ENCODE data around the gene WASF3. TPM values are rescaled to one million over a fixed set of nuclear protein-coding genes. Genes with fewer than 3 reads are reported as not detected.

WASF3 gene
- total RNA-seq, 1 donor from 2014 or later, result 106 TPM

- H3K36me3 ChIP-seq, result peaks cover 5% of the 10 kb centered on the region
- Mint-ChIP-seq H3K4me1 (no peaks in the 10 kb centered on the region), H3K27me3 (ENCODE audit: insufficient read depth, low read depth) (peaks cover 3% of the 10 kb centered on the region), H3K36me3 (peaks cover 37% of the 10 kb centered on the region), H3K27ac (no peak overlapping the region), H3K4me3 (no peak overlapping the region), H3K9me3 (peaks cover 69% of the 10 kb centered on the region)
- no peak overlapping the region for H3K4me3 ChIP-seq
- H3K9me3 ChIP-seq (ENCODE audit: low read depth), result no peaks in the 10 kb centered on the region
- peaks cover 16% of the 10 kb centered on the region for H3K4me1 ChIP-seq
- H3K79me2 ChIP-seq (ENCODE audit: low read depth), result peaks cover 100% of the 10 kb centered on the region
- peaks cover 84% of the 10 kb centered on the region for H4K20me1 ChIP-seq (ENCODE audit: low read depth)
- no peaks in the 10 kb centered on the region for H3K27me3 ChIP-seq
- H2AFZ ChIP-seq (replicated peaks), result no peak overlapping the region
- no peak overlapping the region for H3K9ac ChIP-seq
- peaks cover 10% of the 10 kb centered on the region for H3F3A ChIP-seq (ENCODE audit: low read depth)
- TF ChIP-seq CTCF (IDR thresholded peaks at IDR 0.05) (no peak), EZH2 (IDR thresholded peaks at IDR 0.05) (no peak), EZH2phosphoT487 (IDR thresholded peaks at IDR 0.05) (no peak)
- DNase-seq (ENCODE audit: low spot score), result no peak
- no peak overlapping the region for H3K4me2 ChIP-seq
- H3K27ac ChIP-seq, result no peak overlapping the region
These were observed 27.2 kb downstream of the WASF3 start for GRCh38 chr13:26584713-26585112.

- H3K27me3 Mint-ChIP-seq (ENCODE audit: insufficient read depth, low read depth), result peaks cover 3% of the 10 kb centered on the region
- Histone ChIP-seq H3F3A (ENCODE audit: low read depth) (peaks cover 10% of the 10 kb centered on the region), H3K9ac (no peak overlapping the region), H3K9me3 (ENCODE audit: low read depth) (no peaks in the 10 kb centered on the region), H2AFZ (replicated peaks) (no peak overlapping the region), H3K27ac (no peak overlapping the region), H3K4me1 (peaks cover 16% of the 10 kb centered on the region), H4K20me1 (ENCODE audit: low read depth) (peaks cover 88% of the 10 kb centered on the region), H3K4me3 (no peak overlapping the region), H3K36me3 (peaks cover 3% of the 10 kb centered on the region), H3K27me3 (no peaks in the 10 kb centered on the region), H3K79me2 (ENCODE audit: low read depth) (peaks cover 100% of the 10 kb centered on the region), H3K4me2 (no peak overlapping the region)
- no peak overlapping the region for H3K4me3 Mint-ChIP-seq
- H3K36me3 Mint-ChIP-seq, result peaks cover 35% of the 10 kb centered on the region
- peaks cover 70% of the 10 kb centered on the region for H3K9me3 Mint-ChIP-seq
- no peak for TF ChIP-seq EZH2phosphoT487 (IDR thresholded peaks at IDR 0.05)
- TF ChIP-seq CTCF (IDR thresholded peaks at IDR 0.05), result no peak
- TF ChIP-seq EZH2 (IDR thresholded peaks at IDR 0.05), result no peak
- DNase-seq (ENCODE audit: low spot score), result no peak
- no peak overlapping the region for H3K27ac Mint-ChIP-seq
- H3K4me1 Mint-ChIP-seq, result no peaks in the 10 kb centered on the region
These were observed 27.7 kb downstream of the WASF3 start for GRCh38 chr13:26585136-26585535.

GRCh38 chr13:26587251-26587650, 29.8 kb downstream of the WASF3 start:
- H3K9me3 ChIP-seq (ENCODE audit: low read depth), result no peaks in the 10 kb centered on the region
- H2AFZ ChIP-seq (replicated peaks), result no peak overlapping the region
- H3K4me2 ChIP-seq, result no peak overlapping the region
- peaks cover 32% of the 10 kb centered on the region for H3K36me3 Mint-ChIP-seq
- peaks cover 10% of the 10 kb centered on the region for H3F3A ChIP-seq (ENCODE audit: low read depth)
- no peak for DNase-seq (ENCODE audit: low spot score)
- no peak overlapping the region for H3K4me3 ChIP-seq
- no peaks in the 10 kb centered on the region for H3K27me3 ChIP-seq
- no peaks in the 10 kb centered on the region for H3K36me3 ChIP-seq
- no peak overlapping the region for H3K27ac Mint-ChIP-seq
- peaks cover 100% of the 10 kb centered on the region for H3K79me2 ChIP-seq (ENCODE audit: low read depth)
- peaks cover 74% of the 10 kb centered on the region for H3K9me3 Mint-ChIP-seq
- H4K20me1 ChIP-seq (ENCODE audit: low read depth), result peaks cover 97% of the 10 kb centered on the region
- H3K4me3 Mint-ChIP-seq, result no peak overlapping the region
- TF ChIP-seq EZH2phosphoT487 (IDR thresholded peaks at IDR 0.05) (no peak), CTCF (IDR thresholded peaks at IDR 0.05) (no peak), EZH2 (IDR thresholded peaks at IDR 0.05) (no peak)
- H3K4me1 Mint-ChIP-seq, result no peaks in the 10 kb centered on the region
- peaks cover 35% of the 10 kb centered on the region for H3K4me1 ChIP-seq
- no peak overlapping the region for H3K27ac ChIP-seq
- H3K9ac ChIP-seq, result no peak overlapping the region
- peaks cover 3% of the 10 kb centered on the region for H3K27me3 Mint-ChIP-seq (ENCODE audit: insufficient read depth, low read depth)
